ENCODE measurements around the gene MON2. TPM values are rescaled to one million over a fixed set of nuclear protein-coding genes. Genes with fewer than 3 reads are reported as not detected.

Gene MON2
- total and polyA plus RNA-seq, 2 of the 13 experiments (the other 11 are each of a cell fraction or from before 2014, with no cell fraction given), result 10.5 to 24.8 TPM

DNA sequence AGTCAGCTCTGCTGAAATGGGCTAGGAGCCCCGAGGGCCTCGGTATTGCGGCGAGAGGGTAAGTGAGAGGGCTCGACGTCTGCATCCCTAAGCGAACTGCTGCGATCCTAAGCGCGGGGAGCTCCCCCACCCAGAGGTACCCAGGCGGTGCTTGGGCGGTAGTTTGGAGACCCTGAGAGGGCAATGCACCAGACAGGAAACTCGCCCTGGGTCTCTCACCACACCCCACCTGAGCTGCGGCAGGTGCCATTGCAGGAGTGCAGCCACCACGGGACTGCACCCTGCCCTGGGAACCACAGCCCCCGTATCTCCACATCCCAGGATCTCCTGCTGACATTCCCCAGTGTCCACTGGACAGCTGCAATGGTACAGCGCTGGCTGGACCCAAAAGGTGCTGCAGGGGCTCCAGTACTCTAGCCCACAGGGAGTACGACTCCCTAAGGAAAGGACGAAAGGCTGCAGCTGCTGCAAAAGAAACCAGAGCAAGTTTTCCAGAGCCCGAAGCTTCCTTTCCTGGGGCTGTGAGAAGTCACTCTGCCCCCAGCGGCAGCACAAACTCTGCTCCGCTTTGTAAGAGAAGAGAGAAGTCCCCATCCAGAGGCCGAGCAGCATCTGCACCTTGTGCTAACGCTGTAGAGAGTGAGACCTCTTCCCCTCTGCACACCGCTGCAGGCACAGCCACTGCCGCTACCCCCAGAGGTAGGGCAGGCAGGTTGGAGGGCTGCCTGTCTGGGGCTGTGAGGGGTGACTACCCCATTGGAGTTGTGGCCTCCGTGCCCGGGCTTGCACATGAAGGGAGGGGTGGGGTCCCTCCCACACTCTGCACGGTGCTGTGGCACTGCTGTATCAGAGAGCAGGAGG, 31.1 kb upstream of the MON2 start (continued):
- no peak; the same call in 1 of the 2 replicates for TF ChIP-seq ARID4A (CRISPR knock-in tag; IDR thresholded peaks at IDR 0.05; ENCODE audit: borderline replicate concordance)
- no peak for TF ChIP-seq LRRFIP1 (CRISPR knock-in tag; conservative IDR thresholded peaks at IDR 0.05)
- TF ChIP-seq, protein P1, sequence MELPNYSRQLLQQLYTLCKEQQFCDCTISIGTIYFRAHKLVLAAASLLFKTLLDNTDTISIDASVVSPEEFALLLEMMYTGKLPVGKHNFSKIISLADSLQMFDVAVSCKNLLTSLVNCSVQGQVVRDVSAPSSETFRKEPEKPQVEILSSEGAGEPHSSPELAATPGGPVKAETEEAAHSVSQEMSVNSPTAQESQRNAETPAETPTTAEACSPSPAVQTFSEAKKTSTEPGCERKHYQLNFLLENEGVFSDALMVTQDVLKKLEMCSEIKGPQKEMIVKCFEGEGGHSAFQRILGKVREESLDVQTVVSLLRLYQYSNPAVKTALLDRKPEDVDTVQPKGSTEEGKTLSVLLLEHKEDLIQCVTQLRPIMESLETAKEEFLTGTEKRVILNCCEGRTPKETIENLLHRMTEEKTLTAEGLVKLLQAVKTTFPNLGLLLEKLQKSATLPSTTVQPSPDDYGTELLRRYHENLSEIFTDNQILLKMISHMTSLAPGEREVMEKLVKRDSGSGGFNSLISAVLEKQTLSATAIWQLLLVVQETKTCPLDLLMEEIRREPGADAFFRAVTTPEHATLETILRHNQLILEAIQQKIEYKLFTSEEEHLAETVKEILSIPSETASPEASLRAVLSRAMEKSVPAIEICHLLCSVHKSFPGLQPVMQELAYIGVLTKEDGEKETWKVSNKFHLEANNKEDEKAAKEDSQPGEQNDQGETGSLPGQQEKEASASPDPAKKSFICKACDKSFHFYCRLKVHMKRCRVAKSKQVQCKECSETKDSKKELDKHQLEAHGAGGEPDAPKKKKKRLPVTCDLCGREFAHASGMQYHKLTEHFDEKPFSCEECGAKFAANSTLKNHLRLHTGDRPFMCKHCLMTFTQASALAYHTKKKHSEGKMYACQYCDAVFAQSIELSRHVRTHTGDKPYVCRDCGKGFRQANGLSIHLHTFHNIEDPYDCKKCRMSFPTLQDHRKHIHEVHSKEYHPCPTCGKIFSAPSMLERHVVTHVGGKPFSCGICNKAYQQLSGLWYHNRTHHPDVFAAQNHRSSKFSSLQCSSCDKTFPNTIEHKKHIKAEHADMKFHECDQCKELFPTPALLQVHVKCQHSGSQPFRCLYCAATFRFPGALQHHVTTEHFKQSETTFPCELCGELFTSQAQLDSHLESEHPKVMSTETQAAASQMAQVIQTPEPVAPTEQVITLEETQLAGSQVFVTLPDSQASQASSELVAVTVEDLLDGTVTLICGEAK (IDR thresholded peaks at IDR 0.05), result no peak
- TF ChIP-seq, protein P1 (CRISPR knock-in tag; IDR thresholded peaks at IDR 0.05), result no peak
- no peak for TF ChIP-seq GABPA (IDR thresholded peaks at IDR 0.05; ENCODE audit: low read depth, low read length)
- no peak for TF ChIP-seq GABPA (CRISPR knock-in tag; IDR thresholded peaks at IDR 0.05; ENCODE audit: low read depth)
- no peak for TF ChIP-seq NFYC (CRISPR knock-in tag; IDR thresholded peaks at IDR 0.05)
- TF ChIP-seq, protein P2, sequence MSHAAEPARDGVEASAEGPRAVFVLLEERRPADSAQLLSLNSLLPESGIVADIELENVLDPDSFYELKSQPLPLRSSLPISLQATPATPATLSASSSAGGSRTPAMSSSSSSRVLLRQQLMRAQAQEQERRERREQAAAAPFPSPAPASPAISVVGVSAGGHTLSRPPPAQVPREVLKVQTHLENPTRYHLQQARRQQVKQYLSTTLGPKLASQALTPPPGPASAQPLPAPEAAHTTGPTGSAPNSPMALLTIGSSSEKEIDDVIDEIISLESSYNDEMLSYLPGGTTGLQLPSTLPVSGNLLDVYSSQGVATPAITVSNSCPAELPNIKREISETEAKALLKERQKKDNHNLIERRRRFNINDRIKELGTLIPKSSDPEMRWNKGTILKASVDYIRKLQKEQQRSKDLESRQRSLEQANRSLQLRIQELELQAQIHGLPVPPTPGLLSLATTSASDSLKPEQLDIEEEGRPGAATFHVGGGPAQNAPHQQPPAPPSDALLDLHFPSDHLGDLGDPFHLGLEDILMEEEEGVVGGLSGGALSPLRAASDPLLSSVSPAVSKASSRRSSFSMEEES (CRISPR knock-in tag; IDR thresholded peaks at IDR 0.05), result no peak
- no peak for TF ChIP-seq JDP2 (CRISPR knock-in tag; IDR thresholded peaks at IDR 0.05; ENCODE audit: borderline replicate concordance)
- TF ChIP-seq ARNT2 (CRISPR knock-in tag; IDR thresholded peaks at IDR 0.05; ENCODE audit: low read depth), result no peak
